Left lung (tissue), 10 donors: ENCODE measurements around the gene DSE. TPM values are rescaled to one million over a fixed set of nuclear protein-coding genes. Genes with fewer than 3 reads are reported as not detected.

Experiments
- ATAC-seq: fragments of 200-7000 bp; cut with Tn5 transposase; one replicate; pipeline ENCODE4 v1.9.1; 2020; ENCODE audit warnings: moderate library complexity
- DNase-seq, 4 donors: peaks; one replicate each; pipeline ENCODE4 v3.0.0-alpha.2; 2013 to 2020
- H3K27ac ChIP-seq, 2 donors: fragments of 200-600 bp; sonication (generic) in 1 of 2; one replicate each; pipeline versions ENCODE4 v1.5.0 to v1.8.0; 2020 to 2021
- H3K27me3 ChIP-seq, 2 donors: fragments of 200-600 bp; sonication (generic) in 1 of 2; one replicate each; pipeline versions ENCODE4 v1.5.0 to v1.8.0; 2020 to 2021
- H3K36me3 ChIP-seq, 2 donors: fragments of 200-600 bp; sonication (generic) in 1 of 2; one replicate each; pipeline versions ENCODE4 v1.5.0 to v1.8.0; 2020 to 2021
- H3K4me1 ChIP-seq, 2 donors: fragments of 200-600 bp; one replicate each; pipeline ENCODE4 v1.8.0; 2021
- H3K4me3 ChIP-seq, 2 donors: fragments of 200-600 bp; sonication (generic) in 1 of 2; one replicate each; pipeline versions ENCODE4 v1.5.0 to v1.8.0; 2020 to 2021; ENCODE audit warnings: mild to moderate bottlenecking in 1 of 2
- H3K9me3 ChIP-seq, 2 donors: fragments of 200-600 bp; sonication (generic) in 1 of 2; one replicate each; pipeline versions ENCODE4 v1.5.0 to v1.8.0; 2020 to 2021
- CTCF ChIP-seq, 2 donors: fragments of 200-600 bp; sonication (generic) in 1 of 2; IDR thresholded peaks; one replicate each; pipeline versions ENCODE4 v1.5.0 to v1.8.0; 2021; ENCODE audit warnings: antibody characterized with exemption in 2 of 2
- intact Hi-C, 2 donors: fragments of 100-400 bp; cut with DNase I; formaldehyde crosslinking; loops; one replicate each; pipeline versions ENCODE4 v1.11.2 to v1.14.2; 2022
- polyA plus RNA-seq, 6 donors: library from polyadenylated mRNA; unstranded; fragments of 120-200 nt; gene quantifications; one replicate each; pipeline ENCODE4 v1.2.1, GENCODE V29; 2013; ENCODE audit not compliant: insufficient read length in 6 of 6
- total RNA-seq, 2 donors: library from RNA; stranded (reverse); fragmentation: NEBNext Ultra II Directional; extraction: Animal tissue kit (Norgen Biotek cat#: 25700); gene quantifications; one replicate each; pipeline ENCODE4 v1.2.1, GENCODE V29; 2021
- donor health status: DM: no; HTN: yes; CAD: no.
- donor health status: DM: no; HTN: no; CAD: no.

Gene DSE
- total and polyA plus RNA-seq, 8 donors: 39.7 to 85.6 (median 51.0) TPM

- H3K9me3 ChIP-seq: no peaks in the 10 kb centered on the region
- no peaks in the 10 kb centered on the region for H3K27me3 ChIP-seq
- TF ChIP-seq CTCF (IDR thresholded peaks at IDR 0.05): no peak
- peak overlapping the region; percentile 1 to 47 for H3K27ac ChIP-seq
- intact Hi-C loops: no loop called here
- peaks cover 10 to 54% of the 10 kb centered on the region in 2 donors for H3K4me1 ChIP-seq
- DNase-seq (no peak), ATAC-seq (peak; percentile 18)
- H3K4me3 ChIP-seq: no peak overlapping the region
- H3K36me3 ChIP-seq: no peaks in the 10 kb centered on the region
These were observed 75.7 kb downstream of the DSE start for GRCh38 chr6:116446399-116446798.

- intact Hi-C loops: no loop called here
- no peaks in the 10 kb centered on the region for H3K9me3 ChIP-seq
- H3K27ac ChIP-seq: peak overlapping the region; percentile 1 to 47
- DNase-seq (no peak), ATAC-seq (no peak)
- H3K36me3 ChIP-seq: no peaks in the 10 kb centered on the region
- TF ChIP-seq CTCF (IDR thresholded peaks at IDR 0.05): no peak
- peaks cover 10 to 61% of the 10 kb centered on the region in 2 donors for H3K4me1 ChIP-seq
- H3K27me3 ChIP-seq: no peaks in the 10 kb centered on the region
- H3K4me3 ChIP-seq: no peak overlapping the region
These were observed 76.3 kb downstream of the DSE start for GRCh38 chr6:116447052-116447451.

- H3K4me3 ChIP-seq: no peak overlapping the region
- peak; percentile 76 for ATAC-seq
- peaks cover 10 to 66% of the 10 kb centered on the region in 2 donors for H3K4me1 ChIP-seq
- H3K36me3 ChIP-seq: no peaks in the 10 kb centered on the region
- H3K9me3 ChIP-seq: no peaks in the 10 kb centered on the region
- no peaks in the 10 kb centered on the region for H3K27me3 ChIP-seq
- TF ChIP-seq CTCF (IDR thresholded peaks at IDR 0.05): no peak
- peak in 3 of 4 donors; percentile 33 to 45 (median 45) for DNase-seq
- H3K27ac ChIP-seq: peak overlapping the region; percentile 1 to 47
- intact Hi-C loops: no loop called here
These were observed 76.8 kb downstream of the DSE start for GRCh38 chr6:116447496-116448011.

- intact Hi-C loops: no loop called here
- ATAC-seq: no peak
These were observed 78.8 kb downstream of the DSE start for GRCh38 chr6:116449565-116449964.

GRCh38 chr6:116450185-116450710, 79.5 kb downstream of the DSE start:
- no peaks in the 10 kb centered on the region for H3K9me3 ChIP-seq
- H3K27ac ChIP-seq: peak overlapping the region in 1 of 2 donors; percentile 31
- H3K36me3 ChIP-seq: no peaks in the 10 kb centered on the region
- peaks cover 3 to 63% of the 10 kb centered on the region in 2 donors for H3K4me1 ChIP-seq
- no peak overlapping the region for H3K4me3 ChIP-seq
- intact Hi-C loops: no loop called here
- DNase-seq: no peak
- no peak for TF ChIP-seq CTCF (IDR thresholded peaks at IDR 0.05)
- no peaks in the 10 kb centered on the region for H3K27me3 ChIP-seq
- no peak for ATAC-seq

More at GRCh38 chr6:116449565-116449964, 78.8 kb downstream of the DSE start:
- Histone ChIP-seq H3K27ac (no peak overlapping the region), H3K27me3 (no peaks in the 10 kb centered on the region), H3K36me3 (no peaks in the 10 kb centered on the region), H3K4me3 (no peak overlapping the region), H3K4me1 (peaks cover 3 to 66% of the 10 kb centered on the region in 2 donors), H3K9me3 (no peaks in the 10 kb centered on the region)
- TF ChIP-seq CTCF (IDR thresholded peaks at IDR 0.05): no peak
- DNase-seq: no peak
